GM06990 (cell line): ENCODE results near the gene CYP2U1.
"Not testable (repeated sequence)": the region's sequence is repeated elsewhere in the genome, so short reads cannot be mapped to it uniquely, and the experiment has no call there.

ENCODE experiments used
- DNase-seq: peaks from one replicate; pipeline ENCODE4 v3.0.0-alpha.2; 2011; ENCODE audit not compliant: insufficient read length; ENCODE audit errors: extremely low read depth
- H3K27me3 ChIP-seq: replicated peaks from 2 replicates; pipeline ENCODE4 v1.6.0; 2011; ENCODE audit warnings: low read length; ENCODE audit not compliant: control insufficient read depth, insufficient read depth
- H3K36me3 ChIP-seq: 2 replicates; pipeline ENCODE4 v1.5.1; 2011; ENCODE audit warnings: low read length; ENCODE audit not compliant: control insufficient read depth, insufficient read depth
- H3K4me3 ChIP-seq: replicated peaks from 2 replicates; pipeline ENCODE4 v1.5.1; 2011; ENCODE audit warnings: low read depth, mild to moderate bottlenecking, control low read depth, low read length
- TF ChIP-seq, protein P1 (sequence below): IDR thresholded peaks from 2 replicates; pipeline ENCODE4 v1.5.1; 2011; ENCODE audit warnings: low read length, control low read depth, mild to moderate bottlenecking, inconsistent platforms; ENCODE audit not compliant: insufficient read depth, poor library complexity, severe bottlenecking

CYP2U1 gene

DNA sequence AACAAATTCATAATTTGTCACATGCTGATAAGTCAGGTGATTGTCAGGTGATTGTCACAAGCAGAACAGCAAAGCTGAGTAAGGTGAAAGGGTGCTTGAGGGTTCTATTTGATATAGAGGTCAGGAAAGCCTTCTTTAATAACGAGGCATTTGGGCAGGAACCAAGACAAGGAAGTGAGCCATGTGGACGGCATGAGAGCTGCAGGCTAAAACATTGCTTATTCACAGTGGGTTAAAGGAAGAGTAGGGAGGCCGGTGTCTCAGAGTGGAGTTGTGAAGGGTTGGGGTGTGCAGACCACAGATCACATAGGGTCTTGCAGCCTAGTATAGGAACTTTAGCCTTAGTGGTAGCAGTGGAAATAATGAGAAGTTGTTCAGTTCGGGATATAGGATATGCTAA lies 31.3 kb upstream of the CYP2U1 start:
- Histone ChIP-seq H3K27me3 (no peaks in the 10 kb centered on the region), H3K36me3 (no peaks in the 10 kb centered on the region), H3K4me3 (no peak overlapping the region)
- TF ChIP-seq, protein P1, sequence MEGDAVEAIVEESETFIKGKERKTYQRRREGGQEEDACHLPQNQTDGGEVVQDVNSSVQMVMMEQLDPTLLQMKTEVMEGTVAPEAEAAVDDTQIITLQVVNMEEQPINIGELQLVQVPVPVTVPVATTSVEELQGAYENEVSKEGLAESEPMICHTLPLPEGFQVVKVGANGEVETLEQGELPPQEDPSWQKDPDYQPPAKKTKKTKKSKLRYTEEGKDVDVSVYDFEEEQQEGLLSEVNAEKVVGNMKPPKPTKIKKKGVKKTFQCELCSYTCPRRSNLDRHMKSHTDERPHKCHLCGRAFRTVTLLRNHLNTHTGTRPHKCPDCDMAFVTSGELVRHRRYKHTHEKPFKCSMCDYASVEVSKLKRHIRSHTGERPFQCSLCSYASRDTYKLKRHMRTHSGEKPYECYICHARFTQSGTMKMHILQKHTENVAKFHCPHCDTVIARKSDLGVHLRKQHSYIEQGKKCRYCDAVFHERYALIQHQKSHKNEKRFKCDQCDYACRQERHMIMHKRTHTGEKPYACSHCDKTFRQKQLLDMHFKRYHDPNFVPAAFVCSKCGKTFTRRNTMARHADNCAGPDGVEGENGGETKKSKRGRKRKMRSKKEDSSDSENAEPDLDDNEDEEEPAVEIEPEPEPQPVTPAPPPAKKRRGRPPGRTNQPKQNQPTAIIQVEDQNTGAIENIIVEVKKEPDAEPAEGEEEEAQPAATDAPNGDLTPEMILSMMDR, result no peak
- no peak for DNase-seq

DNA sequence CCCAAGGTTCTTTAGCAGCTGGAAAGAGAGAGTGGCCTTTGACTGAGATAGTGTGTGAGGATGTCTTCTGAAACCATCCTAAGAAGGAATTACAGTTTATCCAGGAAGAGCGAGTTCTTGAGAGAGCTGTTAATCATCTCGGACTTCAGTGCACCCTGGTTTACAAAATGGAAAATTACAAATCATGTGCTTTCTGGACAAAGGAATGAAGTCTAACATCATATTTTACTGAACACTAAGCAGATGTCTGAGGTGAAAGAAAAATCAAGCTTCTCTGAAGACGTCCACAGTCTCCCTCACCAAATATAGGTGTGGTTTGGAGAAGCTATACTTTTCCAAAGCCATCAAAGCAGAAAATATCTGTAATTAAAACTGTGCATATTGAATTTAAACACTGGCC lies 30.8 kb upstream of the CYP2U1 start:
- Histone ChIP-seq H3K27me3 (no peaks in the 10 kb centered on the region), H3K4me3 (no peak overlapping the region), H3K36me3 (no peaks in the 10 kb centered on the region)
- TF ChIP-seq, protein P1, result no peak
- no peak for DNase-seq

DNA sequence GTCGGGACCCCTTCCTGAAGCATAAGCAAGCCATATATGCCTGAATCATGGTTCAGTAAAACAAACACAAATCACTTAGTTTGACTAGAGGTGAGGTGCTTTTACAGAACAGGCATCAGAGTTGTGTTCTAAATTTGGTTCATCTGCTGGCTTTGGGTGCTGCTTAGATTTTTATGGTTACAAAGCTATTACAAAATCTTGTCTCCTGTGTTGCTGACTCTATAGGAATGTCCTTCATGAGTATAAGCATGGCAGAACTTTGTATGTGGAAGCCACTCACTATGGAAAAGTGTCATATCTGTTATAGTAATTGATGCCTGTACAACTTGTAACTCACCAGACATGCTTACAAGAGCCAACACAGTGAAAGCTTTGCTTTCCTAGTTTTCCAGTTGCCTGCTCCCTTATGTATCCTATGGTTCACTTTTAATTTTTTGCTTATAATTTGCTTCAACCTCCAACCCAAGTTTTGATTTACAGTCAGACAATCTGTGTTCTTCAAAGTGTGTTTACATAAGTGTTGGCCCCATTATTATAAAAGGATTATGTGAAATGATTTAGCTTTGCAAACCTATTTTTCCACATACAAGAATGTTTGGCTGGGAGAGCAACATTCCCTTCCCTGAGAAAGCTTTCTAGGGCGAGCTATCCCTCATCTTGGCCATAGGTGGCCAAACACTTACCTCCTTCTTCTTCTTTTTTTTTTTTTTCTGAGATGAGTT lies 30.0 kb upstream of the CYP2U1 start:
- no peaks in the 10 kb centered on the region for H3K27me3 ChIP-seq
- H3K4me3 ChIP-seq, result no peak overlapping the region
- TF ChIP-seq, protein P1, result no peak
- H3K36me3 ChIP-seq, result no peaks in the 10 kb centered on the region
- no peak for DNase-seq

DNA sequence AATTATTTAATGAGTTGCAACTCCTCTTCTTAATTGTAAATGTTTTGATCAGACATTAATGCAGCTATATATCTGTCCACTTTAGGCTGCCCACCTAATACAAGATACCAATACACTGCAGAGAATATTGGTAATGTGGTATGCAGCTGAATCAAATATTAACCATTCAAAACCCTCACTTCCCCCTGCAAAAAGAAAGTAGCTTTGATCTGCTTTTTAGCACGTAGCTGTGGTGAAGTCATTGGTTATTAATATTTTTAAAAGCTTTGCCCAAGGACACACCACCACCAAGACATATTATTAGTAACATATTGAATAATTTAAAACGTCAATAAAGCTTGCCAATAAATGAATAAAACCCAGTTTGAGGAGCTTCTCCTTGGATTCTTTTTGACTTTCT lies 28.6 kb upstream of the CYP2U1 start:
- DNase-seq, result no peak
- TF ChIP-seq, protein P1, result no peak
- H3K36me3 ChIP-seq, result no peaks in the 10 kb centered on the region
- no peaks in the 10 kb centered on the region for H3K27me3 ChIP-seq
- no peak overlapping the region for H3K4me3 ChIP-seq

DNA sequence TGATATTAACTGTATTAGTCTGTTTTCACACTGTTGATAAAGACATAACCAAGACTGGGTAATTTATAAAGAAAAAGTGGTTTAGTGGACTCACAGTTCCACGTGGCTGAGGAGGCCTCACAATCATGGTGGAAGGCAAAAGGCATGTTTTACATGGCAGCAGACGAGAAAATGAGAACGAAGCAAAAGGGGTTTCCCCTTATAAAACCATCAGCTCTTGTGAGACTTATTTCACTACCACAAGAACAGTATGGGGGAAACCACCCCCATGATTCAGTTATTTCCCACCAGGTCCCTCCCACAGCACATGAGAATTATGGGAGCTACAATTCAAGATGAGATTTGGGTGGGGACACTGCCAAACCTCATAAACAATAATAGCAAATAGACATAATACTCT lies 26.3 kb upstream of the CYP2U1 start:
- not testable (repeated sequence) for H3K4me3 ChIP-seq, DNase-seq, H3K36me3 ChIP-seq, H3K27me3 ChIP-seq

DNA sequence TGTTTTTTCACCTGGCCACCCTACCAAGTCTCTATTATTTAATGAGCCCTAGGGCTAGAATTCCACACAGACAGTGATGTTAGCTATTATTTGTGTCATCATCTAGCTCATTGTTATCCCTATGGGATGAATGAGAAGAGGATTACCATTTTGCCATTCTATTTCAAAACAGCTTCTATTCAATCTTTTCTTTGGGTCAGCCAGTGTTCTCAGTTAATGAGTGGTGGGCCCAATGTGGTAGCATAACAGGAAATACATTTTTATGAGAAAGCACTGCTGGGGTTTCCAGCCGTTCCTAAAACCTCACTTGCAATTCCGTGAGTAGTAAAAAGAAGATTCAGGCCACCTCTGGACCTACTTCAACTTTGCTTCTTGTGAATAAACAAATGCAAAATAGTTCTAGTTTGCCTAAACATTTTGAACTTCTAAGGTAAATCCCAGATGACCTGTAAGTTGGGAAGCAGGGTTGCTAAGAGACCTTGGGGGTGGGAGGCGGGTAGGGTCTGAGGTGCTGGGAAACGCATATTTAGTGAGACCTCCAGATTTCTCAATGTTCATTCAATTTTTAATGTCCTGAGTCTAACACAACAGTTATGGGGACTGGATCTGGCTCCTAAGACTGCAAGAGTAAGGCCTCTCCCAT lies 24.8 kb upstream of the CYP2U1 start:
- H3K27me3 ChIP-seq, result no peaks in the 10 kb centered on the region
- TF ChIP-seq, protein P1, result no peak

More for the DNA sequence above, 24.8 kb upstream of the CYP2U1 start:
- no peak for DNase-seq
- no peaks in the 10 kb centered on the region for H3K36me3 ChIP-seq
- H3K4me3 ChIP-seq, result no peak overlapping the region
